Hepatocyte (in vitro differentiated cells): ENCODE measurements around the gene HK3. TPM values are rescaled to one million over a fixed set of nuclear protein-coding genes. Genes with fewer than 3 reads are reported as not detected.

ENCODE experiments used
- DNase-seq: peaks from one replicate; pipeline ENCODE4 v3.0.0-alpha.2; 2016; ENCODE audit warnings: low spot score
- H2AFZ ChIP-seq: fragments of 200-600 bp; sonication (generic); 2 replicates; pipeline ENCODE4 v1.6.0; 2016; ENCODE audit warnings: antibody characterized with exemption, mild to moderate bottlenecking
- H3K27ac ChIP-seq: fragments of 200-600 bp; sonication (generic); 2 replicates; pipeline ENCODE4 v1.5.1; 2016; ENCODE audit warnings: mild to moderate bottlenecking
- H3K27me3 ChIP-seq: fragments of 200-600 bp; sonication (generic); 2 replicates; pipeline ENCODE4 v1.6.1; 2016
- H3K36me3 ChIP-seq: fragments of 200-600 bp; sonication (generic); replicated peaks from 2 replicates; pipeline ENCODE4 v1.5.1; 2016; ENCODE audit warnings: low read depth; ENCODE audit not compliant: insufficient read depth
- H3K4me1 ChIP-seq: fragments of 200-600 bp; sonication (generic); 2 replicates; pipeline ENCODE4 v1.5.1; 2016; ENCODE audit warnings: mild to moderate bottlenecking, moderate library complexity; ENCODE audit not compliant: insufficient read depth
- H3K4me2 ChIP-seq: fragments of 200-600 bp; sonication (generic); 2 replicates; pipeline ENCODE4 v1.6.0; 2016
- H3K4me3 ChIP-seq: fragments of 200-600 bp; sonication (generic); 2 replicates; pipeline ENCODE4 v1.5.1; 2016; ENCODE audit warnings: mild to moderate bottlenecking
- H3K79me2 ChIP-seq: fragments of 200-600 bp; sonication (generic); 2 replicates; pipeline ENCODE4 v1.6.0; 2017; ENCODE audit warnings: mild to moderate bottlenecking
- H3K9me2 ChIP-seq: fragments of 200-600 bp; sonication (generic); replicated peaks from 2 replicates; pipeline ENCODE4 v1.6.0; 2017; ENCODE audit warnings: mild to moderate bottlenecking; ENCODE audit not compliant: insufficient read depth
- H3K9me3 ChIP-seq: fragments of 200-600 bp; sonication (generic); 2 replicates; pipeline ENCODE4 v1.5.1; 2016; ENCODE audit warnings: low read depth, mild to moderate bottlenecking
- H4K20me1 ChIP-seq: fragments of 200-600 bp; sonication (generic); 2 replicates; pipeline ENCODE4 v1.6.0; 2016; ENCODE audit warnings: mild to moderate bottlenecking; ENCODE audit not compliant: insufficient read depth, poor library complexity, severe bottlenecking
- CTCF ChIP-seq: fragments of 200-600 bp; sonication (generic); IDR thresholded peaks from 2 replicates; pipeline ENCODE4 v1.5.1; 2016; ENCODE audit warnings: antibody characterized with exemption, mild to moderate bottlenecking; ENCODE audit not compliant: poor library complexity
- EZH2 ChIP-seq: fragments of 200-600 bp; sonication (generic); IDR thresholded peaks from 2 replicates; pipeline ENCODE4 v1.6.1; 2016; ENCODE audit warnings: antibody characterized with exemption, mild to moderate bottlenecking, borderline replicate concordance
- EZH2phosphoT487 ChIP-seq: fragments of 200-600 bp; sonication (generic); IDR thresholded peaks from one replicate; pipeline ENCODE4 v1.6.1; 2018; ENCODE audit warnings: antibody characterized with exemption, mild to moderate bottlenecking, low read depth, moderate library complexity; ENCODE audit not compliant: unreplicated experiment, severe bottlenecking
- WGBS: methylation state at CpG from one replicate; pipeline ENCODE4 v1.1.6; 2016; ENCODE audit warnings: low lambda C conversion rate; ENCODE audit errors: missing lambda C conversion rate; 5-methylcytosine and 5-hydroxymethylcytosine counted together
- polyA plus RNA-seq: library from polyadenylated mRNA; unstranded; fragments of >200 nt; fragmentation: Nextera tagmentation; extraction: Ambion mirVana; gene quantifications from 2 replicates; pipeline ENCODE4 v1.2.1, GENCODE V29; 2016
- total RNA-seq: library from RNA; depleted of rRNA; stranded (reverse); fragments of >200 nt; gene quantifications from 2 replicates; pipeline ENCODE4 v1.2.3, GENCODE V29; 2014

HK3 gene
- total and polyA plus RNA-seq, 2 experiments from 2014 or later: 0.73 TPM; not detected in 1

- WGBS: 97% methylated on average over 1 of the region's 1 CpG
Measured at GRCh38 chr5:176935017-176935416, 35.9 kb upstream of the HK3 start.

GRCh38 chr5:176934309-176934930 lies 35.3 kb upstream of the HK3 start:
- Histone ChIP-seq H3K36me3 (no peaks in the 10 kb centered on the region), H3K27ac (no peak overlapping the region)

More at GRCh38 chr5:176935017-176935416, 35.9 kb upstream of the HK3 start:
- no peak overlapping the region for H3K27ac ChIP-seq
- no peaks in the 10 kb centered on the region for H3K9me2 ChIP-seq
- H3K36me3 ChIP-seq: no peaks in the 10 kb centered on the region
- no peaks in the 10 kb centered on the region for H3K9me3 ChIP-seq
- H3K27me3 ChIP-seq: no peaks in the 10 kb centered on the region
- H3K79me2 ChIP-seq: no peaks in the 10 kb centered on the region
- TF ChIP-seq EZH2 (no peak), EZH2phosphoT487 (no peak), CTCF (no peak)
- no peak overlapping the region for H2AFZ ChIP-seq
- H3K4me2 ChIP-seq: no peak overlapping the region
- no peak overlapping the region for H3K4me3 ChIP-seq
- no peak for DNase-seq
- H4K20me1 ChIP-seq: peaks cover 2% of the 10 kb centered on the region
- H3K4me1 ChIP-seq: peaks cover 3% of the 10 kb centered on the region

GRCh38 chr5:176929654-176930053 lies 30.5 kb upstream of the HK3 start:
- Histone ChIP-seq H3K4me1 (no peaks in the 10 kb centered on the region), H3K27ac (no peak overlapping the region), H4K20me1 (no peaks in the 10 kb centered on the region), H3K4me3 (no peak overlapping the region), H3K9me3 (no peaks in the 10 kb centered on the region), H3K4me2 (no peak overlapping the region), H3K79me2 (no peaks in the 10 kb centered on the region), H3K9me2 (no peaks in the 10 kb centered on the region), H2AFZ (no peak overlapping the region), H3K27me3 (no peaks in the 10 kb centered on the region), H3K36me3 (no peaks in the 10 kb centered on the region)
- 76% methylated on average over 1 of the region's 1 CpG for WGBS
- no peak for DNase-seq
- no peak for TF ChIP-seq EZH2phosphoT487
- no peak for TF ChIP-seq EZH2
- no peak for TF ChIP-seq CTCF

More at GRCh38 chr5:176934309-176934930, 35.3 kb upstream of the HK3 start:
- Histone ChIP-seq H3K4me1 (peaks cover 3% of the 10 kb centered on the region), H4K20me1 (peaks cover 2% of the 10 kb centered on the region), H3K79me2 (no peaks in the 10 kb centered on the region), H3K27me3 (no peaks in the 10 kb centered on the region), H3K9me2 (no peaks in the 10 kb centered on the region), H3K9me3 (no peaks in the 10 kb centered on the region), H3K4me2 (no peak overlapping the region), H2AFZ (no peak overlapping the region), H3K4me3 (no peak overlapping the region)
- no peak for TF ChIP-seq EZH2
- TF ChIP-seq EZH2phosphoT487: no peak
- no peak for TF ChIP-seq CTCF
- WGBS: 94% methylated on average over 7 of the region's 7 CpGs
- no peak for DNase-seq
